ENCODE data around the gene MAP1S. TPM values are rescaled to one million over a fixed set of nuclear protein-coding genes. Genes with fewer than 3 reads are reported as not detected.

The MAP1S gene
- total and polyA plus RNA-seq, 2 of the 8 experiments (the other 6 are each of a cell fraction or from before 2014, with no cell fraction given), result 66.7 to 115 TPM

GRCh38 chr19:17695198-17695597 lies 24.1 kb upstream of the MAP1S start:
- Histone ChIP-seq H3K27ac (ENCODE audit: low read depth, low read length) (no peak overlapping the region), H4K8ac (ENCODE audit: extremely low read depth, insufficient read depth, low read length) (no peak overlapping the region), H2BK120ac (replicated peaks; ENCODE audit: low read depth, low read length) (no peak overlapping the region), H4K20me1 (replicated peaks in 1 of 2; ENCODE audit: control insufficient read depth in 1 of 2, insufficient read depth in 2 of 2, low read length in 2 of 2) (no peaks in the 10 kb centered on the region), H3K9me3 (ENCODE audit: insufficient read depth in 2 of 2, low read depth in 1 of 2, low read length in 1 of 2) (no peaks in the 10 kb centered on the region), H4K5ac (ENCODE audit: insufficient read length, low read depth, low read length) (no peak overlapping the region), H3K27me3 (replicated peaks in 1 of 4; ENCODE audit: control insufficient read depth in 3 of 4, extremely low read depth in 1 of 4, insufficient read depth in 3 of 4, low read length in 3 of 4) (no peaks in the 10 kb centered on the region), H3K23ac (ENCODE audit: insufficient read length) (no peak overlapping the region), H2BK5ac (ENCODE audit: low read depth, low read length) (no peak overlapping the region), H3K79me1 (ENCODE audit: low read depth, low read length) (no peaks in the 10 kb centered on the region), H2AFZ (ENCODE audit: low read length) (no peak overlapping the region), H3K4me1 (replicated peaks in 1 of 4; ENCODE audit: control insufficient read depth in 3 of 4, insufficient read depth in 4 of 4, low read length in 3 of 4) (no peaks in the 10 kb centered on the region), H3K18ac (ENCODE audit: extremely low read depth, low read length) (no peak overlapping the region), H3K36me3 (ENCODE audit: control insufficient read depth in 2 of 4, insufficient read depth in 4 of 4, low read length in 3 of 4) (no peaks in the 10 kb centered on the region), H3K4me3 (ENCODE audit: extremely low read depth in 1 of 4, insufficient read depth in 2 of 4, low read depth in 3 of 4, low read length in 4 of 4) (no peak overlapping the region), H3K14ac (ENCODE audit: insufficient read length) (no peak overlapping the region), H3K9ac (replicated peaks in 1 of 4; ENCODE audit: extremely low read depth in 1 of 4, low read depth in 3 of 4, low read length in 3 of 4) (no peak overlapping the region), H3K56ac (replicated peaks; ENCODE audit: insufficient read length, low read depth, low read length) (no peak overlapping the region), H3K23me2 (ENCODE audit: low read depth, low read length) (no peaks in the 10 kb centered on the region; the same call in 1 of the 2 replicates), H3K79me2 (ENCODE audit: control insufficient read depth in 1 of 2, insufficient read depth in 2 of 2, low read length in 2 of 2) (no peaks in the 10 kb centered on the region), H2BK20ac (ENCODE audit: low read length) (no peak overlapping the region), H2BK15ac (ENCODE audit: low read length) (no peak overlapping the region), H2AK5ac (ENCODE audit: low read depth, low read length) (no peak overlapping the region), H3K4me2 (ENCODE audit: insufficient read depth in 1 of 2, low read depth in 2 of 2, low read length in 2 of 2) (no peak overlapping the region), H3K4ac (replicated peaks; ENCODE audit: insufficient read length, low read depth, low read length) (no peak overlapping the region), H2BK12ac (ENCODE audit: low read depth, low read length) (no peak overlapping the region), H4K91ac (replicated peaks; ENCODE audit: insufficient read length, low read length) (no peak overlapping the region)
- FAIRE-seq (no peak), DNase-seq (ENCODE audit: low read depth in 1 of 2, low spot score in 2 of 2) (no peak)
- ChIA-PET CTCF (ENCODE audit: partially characterized antibody) (interaction anchor here (0.7 to 1.2 kb wide), 2 partner anchors 9 to 1915 kb away, joined by 3 read pairs; no protein-coding TSS in a partner anchor), POLR2A (ENCODE audit: partially characterized antibody) (interaction anchor here (1.3 kb wide), 1 partner anchor 24 kb away, joined by 5 read pairs; the partner anchor contains the start of gene MAP1S)
- no CpG with 5 or more reads among the region's 2 CpGs for WGBS, 2 experiments (ENCODE audit: extremely low coverage in 1 of 2, insufficient coverage in 1 of 2, insufficient read length in 1 of 2, insufficient replicate concordance in 2 of 2, low coverage in 1 of 2, low lambda C conversion rate in 2 of 2, missing lambda C conversion rate in 1 of 2)
- TF ChIP-seq TEAD4 (IDR thresholded peaks at IDR 0.05; ENCODE audit: low read depth, low read length) (no peak), KDM1A (IDR thresholded peaks at IDR 0.05; ENCODE audit: borderline replicate concordance, low read length) (no peak), POU5F1 (IDR thresholded peaks at IDR 0.05; ENCODE audit: low read depth, low read length) (no peak), SP2 (IDR thresholded peaks at IDR 0.05; ENCODE audit: low read length) (no peak), BACH1 (IDR thresholded peaks at IDR 0.05; ENCODE audit: low read length) (no peak)
